GM21390 (cell line): Measurements from ENCODE around the gene MRPL28.
"Not testable (repeated sequence)": the region's sequence is repeated elsewhere in the genome, so short reads cannot be mapped to it uniquely, and the experiment has no call there.

Experiments used
- ATAC-seq: cut with Tn5 transposase; IDR thresholded peaks from one replicate; pipeline ENCODE4 v1.9.1; 2021; ENCODE audit not compliant: unreplicated experiment

MRPL28 gene

GRCh38 chr16:373848-374615, 3.7 kb upstream of the MRPL28 start:
- ATAC-seq: no peak

- ATAC-seq: no peak
These were observed 2.8 kb upstream of the MRPL28 start for GRCh38 chr16:373020-373598.

- ATAC-seq: no peak
These were observed 2.1 kb upstream of the MRPL28 start for GRCh38 chr16:372302-372983.

- no peak for ATAC-seq
These were observed 1.4 kb upstream of the MRPL28 start for GRCh38 chr16:371515-372301.

GRCh38 chr16:370979-371514, 709 bp upstream of the MRPL28 start:
- ATAC-seq: no peak

GRCh38 chr16:369866-370436, 387 bp downstream of the MRPL28 start:
- no peak for ATAC-seq

- no peak for ATAC-seq
These were observed 968 bp downstream of the MRPL28 start for GRCh38 chr16:369275-369865.

GRCh38 chr16:368388-369158, 1.8 kb downstream of the MRPL28 start:
- no peak for ATAC-seq

GRCh38 chr16:367333-367903, 2.9 kb downstream of the MRPL28 start:
- ATAC-seq: no peak

GRCh38 chr16:366476-366875, 3.9 kb downstream of the MRPL28 start:
- ATAC-seq: no peak

GRCh38 chr16:364595-365491, 5.5 kb downstream of the MRPL28 start:
- ATAC-seq: no peak

- ATAC-seq: no peak
These were observed 6.4 kb downstream of the MRPL28 start for GRCh38 chr16:363766-364490.

GRCh38 chr16:363110-363765, 7.1 kb downstream of the MRPL28 start:
- no peak for ATAC-seq

- ATAC-seq: not testable (repeated sequence)
These were observed 7.7 kb downstream of the MRPL28 start for GRCh38 chr16:362702-362999.

GRCh38 chr16:361872-362701, 8.3 kb downstream of the MRPL28 start:
- no peak for ATAC-seq

- no peak for ATAC-seq
These were observed 8.9 kb downstream of the MRPL28 start for GRCh38 chr16:361341-361871.
